HepG2 (cell line): ENCODE data around the gene PTGR2. TPM values are rescaled to one million over a fixed set of nuclear protein-coding genes. Genes with fewer than 3 reads are reported as not detected.

Experiments used
- ATAC-seq: fragments of 200-7000 bp; cut with Tn5 transposase; 3 replicates; pipeline ENCODE4 v1.9.1; 2020; ENCODE audit warnings: mild to moderate bottlenecking, moderate library complexity
- BruUV-seq: library from RNA; stranded (reverse); fragments of 400-500 nt; replicated peaks from 2 replicates; lab custom pipeline; 2021; lab: Mats Ljungman, UMichigan
- CTCF ChIA-PET: fragments of 300-600 bp; formaldehyde crosslinking; extraction: SDS; loops from one replicate; lab custom pipeline; 2021; ENCODE audit warnings: low total read pairs, inconsistent platforms, low intra/inter-chr PET ratio; lab: Yijun Ruan, JAX
- POLR2A ChIA-PET: fragments of 350-600 bp; sonication (Branson Sonifier 250); formaldehyde crosslinking; loops from one replicate; lab custom pipeline; 2020; ENCODE audit warnings: antibody characterized with exemption, inconsistent platforms; lab: Yijun Ruan, JAX
- DNase-seq: peaks from one replicate; pipeline ENCODE4 v3.0.0-alpha.2; 2015; ENCODE audit warnings: low spot score
- FAIRE-seq: peaks from 3 replicates; lab custom pipeline; 2011; peaks lifted over from hg19 to GRCh38; lab: Jason Lieb, UNC
- H2AFZ ChIP-seq: one replicate; pipeline ENCODE4 v1.6.1; 2011; ENCODE audit warnings: low read length, inconsistent platforms
- H3K27ac ChIP-seq: fragments of 300-600 bp; 3 replicates; pipeline ENCODE4 v1.8.0; 2011; ENCODE audit warnings: mixed run types, mild to moderate bottlenecking, mixed read lengths, low read length, inconsistent platforms; ENCODE audit not compliant: insufficient read depth; ENCODE audit errors: extremely low read length
- H3K27me3 ChIP-seq, 2 experiments: fragments of 200-600 bp in 1 of 2; 2 replicates in 1 of 2; 3 replicates in 1 of 2; pipeline versions ENCODE4 v1.6.0 to v1.8.0; 2011; ENCODE audit warnings: low read length in 2 of 2, mild to moderate bottlenecking in 2 of 2, moderate library complexity in 2 of 2, inconsistent platforms in 1 of 2; ENCODE audit not compliant: insufficient read depth in 2 of 2, control insufficient read depth in 1 of 2
- H3K36me3 ChIP-seq, 2 experiments: fragments of 200-600 bp in 1 of 2; replicated peaks in 1 of 2; 2 replicates in 1 of 2; 3 replicates in 1 of 2; pipeline versions ENCODE4 v1.5.1 to v1.8.0; 2011; ENCODE audit warnings: low read length in 2 of 2, inconsistent platforms in 1 of 2; ENCODE audit not compliant: insufficient read depth in 2 of 2, control insufficient read depth in 1 of 2
- H3K4me1 ChIP-seq: 2 replicates; pipeline ENCODE4 v1.5.1; 2012; ENCODE audit warnings: low read length, inconsistent platforms; ENCODE audit not compliant: insufficient read depth
- H3K4me2 ChIP-seq: 2 replicates; pipeline ENCODE4 v1.6.0; 2011; ENCODE audit warnings: low read depth, low read length, inconsistent platforms
- H3K4me3 ChIP-seq, 3 experiments: fragments of 200-600 bp in 1 of 3; sonication (generic), shearing (Covaris generic) in 1 of 3; replicated peaks in 1 of 3; 2 replicates each; pipeline ENCODE4 v1.5.1; 2011 to 2016; ENCODE audit warnings: low read length in 3 of 3, inconsistent platforms in 2 of 3, low read depth in 2 of 3, mild to moderate bottlenecking in 2 of 3, control low read depth in 1 of 3, mixed read lengths in 1 of 3; ENCODE audit not compliant: insufficient read depth in 1 of 3
- H3K79me2 ChIP-seq: one replicate; pipeline ENCODE4 v1.6.1; 2011; ENCODE audit warnings: low read length, inconsistent platforms; ENCODE audit not compliant: insufficient read depth
- H3K9ac ChIP-seq: 2 replicates; pipeline ENCODE4 v1.6.0; 2011; ENCODE audit warnings: mild to moderate bottlenecking, low read depth, low read length, inconsistent platforms; ENCODE audit not compliant: insufficient read depth
- H3K9me3 ChIP-seq: 2 replicates; pipeline ENCODE4 v1.5.1; 2012; ENCODE audit warnings: mild to moderate bottlenecking, low read length
- H4K20me1 ChIP-seq: 2 replicates; pipeline ENCODE4 v1.6.0; 2011; ENCODE audit warnings: inconsistent platforms, mild to moderate bottlenecking, low read length, moderate library complexity; ENCODE audit not compliant: insufficient read depth
- ARNT2 ChIP-seq: sonication (generic); formaldehyde crosslinking; IDR thresholded peaks from 2 replicates; pipeline ENCODE4 v1.8.0; 2022; ENCODE audit warnings: mild to moderate bottlenecking, low read depth, missing genetic modification reagents, moderate library complexity
- FIP1L1 ChIP-seq: fragments of 200-400 bp; formaldehyde crosslinking; IDR thresholded peaks from 2 replicates; pipeline ENCODE4 v1.6.1; 2018; ENCODE audit warnings: low read depth, mild to moderate bottlenecking, low read length, moderate library complexity, borderline replicate concordance; ENCODE audit not compliant: insufficient read depth
- HMG20A ChIP-seq: IDR thresholded peaks from 2 replicates; pipeline ENCODE4 v1.6.1; 2016; ENCODE audit warnings: borderline replicate concordance
- KMT2A ChIP-seq: sonication (generic); formaldehyde crosslinking; IDR thresholded peaks from 2 replicates; pipeline ENCODE4 v1.4.0; 2020; ENCODE audit warnings: missing genetic modification reagents
- MED8 ChIP-seq: sonication (generic); formaldehyde crosslinking; IDR thresholded peaks from 2 replicates; pipeline ENCODE4 v1.8.1; 2023; ENCODE audit warnings: mild to moderate bottlenecking, missing genetic modification reagents; ENCODE audit not compliant: insufficient replicate concordance
- MEF2D ChIP-seq: sonication (generic); formaldehyde crosslinking; IDR thresholded peaks from 2 replicates; pipeline ENCODE4 v1.5.1; 2020; ENCODE audit warnings: mild to moderate bottlenecking, missing genetic modification reagents
- MYNN ChIP-seq: sonication (generic); formaldehyde crosslinking; IDR thresholded peaks from 2 replicates; pipeline ENCODE4 v1.4.0; 2020; ENCODE audit warnings: mild to moderate bottlenecking, low read depth, missing genetic modification reagents
- RFX1 ChIP-seq: fragments of 450-650 bp; IDR thresholded peaks from 2 replicates; pipeline ENCODE4 v1.6.1; 2017
- XBP1 ChIP-seq: sonication (generic); formaldehyde crosslinking; IDR thresholded peaks from 2 replicates; pipeline ENCODE4 v1.5.0; 2020; ENCODE audit warnings: missing genetic modification reagents
- ZNF256 ChIP-seq: sonication (generic); formaldehyde crosslinking; conservative IDR thresholded peaks from 2 replicates; pipeline ENCODE4 v1.4.0; 2020; ENCODE audit warnings: missing genetic modification reagents
- ZNF740 ChIP-seq: sonication (generic); formaldehyde crosslinking; IDR thresholded peaks from 2 replicates; pipeline ENCODE4 v1.4.0; 2020; ENCODE audit warnings: missing genetic modification reagents
- WGBS: methylation state at CpG from one replicate; pipeline ENCODE4 v1.1.6; 2017; ENCODE audit warnings: low lambda C conversion rate; 5-methylcytosine and 5-hydroxymethylcytosine counted together
- in situ Hi-C: cut with HindIII; loops from 2 replicates; pipeline ENCODE4 v1.10.0; 2017; ENCODE audit warnings: low pct_unique_long_range_greater_than_20kb; ENCODE audit not compliant: extremely low pct_ligation_motif_present
- intact Hi-C: fragments of 100-400 bp; cut with micrococcal nuclease; formaldehyde crosslinking; loops from one replicate; pipeline ENCODE4 v1.10.0; 2022; ENCODE audit not compliant: unreplicated experiment
- polyA plus RNA-seq, 8 experiments: library from polyadenylated mRNA; depleted of rRNA in 3 of 8; stranded (reverse) in 7 of 8; unstranded in 1 of 8; fragments of >200 nt; fragmentation: Illumina TruSeq in 4 of 8; extraction: Trizol in 4 of 8; gene quantifications; 2 replicates each; pipeline versions ENCODE4 v1.2.1 to v1.2.3, GENCODE V29; 2011 to 2016; ENCODE audit warnings: low read depth in 4 of 8, missing spikeins in 1 of 8, mixed read lengths in 1 of 8; ENCODE audit not compliant: insufficient read depth in 1 of 8
- total RNA-seq, 5 experiments: library from RNA; depleted of rRNA; stranded (reverse); fragments of >200 nt; fragmentation: Illumina TruSeq; extraction: Trizol; gene quantifications; 2 replicates each; pipeline ENCODE4 v1.2.3, GENCODE V29; 2016; ENCODE audit warnings: low read depth in 1 of 5
- TF ChIP-seq, protein P1 (sequence below), 2 experiments: IDR thresholded peaks; 2 replicates each; pipeline ENCODE4 v1.6.1; 2011 to 2012; ENCODE audit warnings: low read length in 2 of 2, borderline replicate concordance in 1 of 2, low read depth in 1 of 2, mild to moderate bottlenecking in 1 of 2, moderate library complexity in 1 of 2
- TF ChIP-seq, protein P2 (sequence below): sonication (generic); formaldehyde crosslinking; conservative IDR thresholded peaks from 2 replicates; pipeline ENCODE4 v1.8.0; 2022; ENCODE audit warnings: low read depth, missing genetic modification reagents
- TF ChIP-seq, protein P3 (sequence below): IDR thresholded peaks from 2 replicates; pipeline ENCODE4 v1.6.1; 2018; ENCODE audit warnings: missing genetic modification reagents
- TF ChIP-seq, protein P4 (sequence below): sonication (generic); formaldehyde crosslinking; IDR thresholded peaks from 2 replicates; pipeline ENCODE4 v1.4.0; 2020; ENCODE audit warnings: missing genetic modification reagents
- TF ChIP-seq, protein P5 (sequence below): sonication (generic); formaldehyde crosslinking; IDR thresholded peaks from 2 replicates; pipeline ENCODE4 v1.8.0; 2022; ENCODE audit warnings: missing genetic modification reagents, low read depth, mild to moderate bottlenecking, borderline replicate concordance

PTGR2 gene
- total and polyA plus RNA-seq, 2 of the 13 experiments (the other 11 are each of a cell fraction or from before 2014, with no cell fraction given): 3.0 to 4.3 TPM

DNA sequence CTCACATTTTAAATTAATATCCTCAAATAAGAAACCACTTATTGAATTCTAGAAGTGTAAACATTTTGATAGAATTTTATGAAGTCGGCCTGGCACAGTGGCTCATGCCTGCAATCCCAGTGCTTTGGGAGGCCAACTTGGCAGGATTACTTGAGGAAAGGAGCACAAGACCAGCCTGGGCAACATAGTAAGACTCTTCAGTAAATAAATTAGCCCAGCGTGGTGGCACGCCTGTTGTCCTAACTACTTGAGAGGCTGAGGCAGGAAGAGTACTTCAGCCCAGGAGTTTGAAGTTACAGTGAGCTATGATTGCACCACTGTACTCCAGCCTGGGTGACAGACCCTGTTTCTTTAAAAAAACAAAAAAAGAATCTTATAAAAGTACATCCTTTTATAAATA is 26.2 kb downstream of the PTGR2 start:
- Histone ChIP-seq H3K4me2 (no peak overlapping the region), H3K36me3 (no peaks in the 10 kb centered on the region), H3K9me3 (no peaks in the 10 kb centered on the region), H3K9ac (no peak overlapping the region), H3K79me2 (no peaks in the 10 kb centered on the region), H4K20me1 (no peaks in the 10 kb centered on the region), H3K27ac (no peak overlapping the region), H2AFZ (no peak overlapping the region), H3K27me3 (no peaks in the 10 kb centered on the region), H3K4me3 (no peak overlapping the region), H3K4me1 (no peaks in the 10 kb centered on the region)
- ATAC-seq (no peak), DNase-seq (no peak), FAIRE-seq (no peak)
- no TSS peak for BruUV-seq
- intact Hi-C loops (no loop called here), in situ Hi-C loops (no loop called here)
- no peak for TF ChIP-seq XBP1 (CRISPR knock-in tag)
- TF ChIP-seq HMG20A (CRISPR knock-in tag): no peak
- TF ChIP-seq ZNF256: no peak
- TF ChIP-seq, protein P1, sequence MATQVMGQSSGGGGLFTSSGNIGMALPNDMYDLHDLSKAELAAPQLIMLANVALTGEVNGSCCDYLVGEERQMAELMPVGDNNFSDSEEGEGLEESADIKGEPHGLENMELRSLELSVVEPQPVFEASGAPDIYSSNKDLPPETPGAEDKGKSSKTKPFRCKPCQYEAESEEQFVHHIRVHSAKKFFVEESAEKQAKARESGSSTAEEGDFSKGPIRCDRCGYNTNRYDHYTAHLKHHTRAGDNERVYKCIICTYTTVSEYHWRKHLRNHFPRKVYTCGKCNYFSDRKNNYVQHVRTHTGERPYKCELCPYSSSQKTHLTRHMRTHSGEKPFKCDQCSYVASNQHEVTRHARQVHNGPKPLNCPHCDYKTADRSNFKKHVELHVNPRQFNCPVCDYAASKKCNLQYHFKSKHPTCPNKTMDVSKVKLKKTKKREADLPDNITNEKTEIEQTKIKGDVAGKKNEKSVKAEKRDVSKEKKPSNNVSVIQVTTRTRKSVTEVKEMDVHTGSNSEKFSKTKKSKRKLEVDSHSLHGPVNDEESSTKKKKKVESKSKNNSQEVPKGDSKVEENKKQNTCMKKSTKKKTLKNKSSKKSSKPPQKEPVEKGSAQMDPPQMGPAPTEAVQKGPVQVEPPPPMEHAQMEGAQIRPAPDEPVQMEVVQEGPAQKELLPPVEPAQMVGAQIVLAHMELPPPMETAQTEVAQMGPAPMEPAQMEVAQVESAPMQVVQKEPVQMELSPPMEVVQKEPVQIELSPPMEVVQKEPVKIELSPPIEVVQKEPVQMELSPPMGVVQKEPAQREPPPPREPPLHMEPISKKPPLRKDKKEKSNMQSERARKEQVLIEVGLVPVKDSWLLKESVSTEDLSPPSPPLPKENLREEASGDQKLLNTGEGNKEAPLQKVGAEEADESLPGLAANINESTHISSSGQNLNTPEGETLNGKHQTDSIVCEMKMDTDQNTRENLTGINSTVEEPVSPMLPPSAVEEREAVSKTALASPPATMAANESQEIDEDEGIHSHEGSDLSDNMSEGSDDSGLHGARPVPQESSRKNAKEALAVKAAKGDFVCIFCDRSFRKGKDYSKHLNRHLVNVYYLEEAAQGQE (IDR thresholded peaks at IDR 0.05; ENCODE audit: borderline replicate concordance in 1 of 2, low read depth in 1 of 2, low read length in 2 of 2): no peak
- TF ChIP-seq MYNN (CRISPR knock-in tag): no peak
- TF ChIP-seq RFX1: no peak
- TF ChIP-seq KMT2A (CRISPR knock-in tag): no peak
- no peak for TF ChIP-seq ARNT2 (CRISPR knock-in tag)
- no peak for TF ChIP-seq FIP1L1
- TF ChIP-seq, protein P2, sequence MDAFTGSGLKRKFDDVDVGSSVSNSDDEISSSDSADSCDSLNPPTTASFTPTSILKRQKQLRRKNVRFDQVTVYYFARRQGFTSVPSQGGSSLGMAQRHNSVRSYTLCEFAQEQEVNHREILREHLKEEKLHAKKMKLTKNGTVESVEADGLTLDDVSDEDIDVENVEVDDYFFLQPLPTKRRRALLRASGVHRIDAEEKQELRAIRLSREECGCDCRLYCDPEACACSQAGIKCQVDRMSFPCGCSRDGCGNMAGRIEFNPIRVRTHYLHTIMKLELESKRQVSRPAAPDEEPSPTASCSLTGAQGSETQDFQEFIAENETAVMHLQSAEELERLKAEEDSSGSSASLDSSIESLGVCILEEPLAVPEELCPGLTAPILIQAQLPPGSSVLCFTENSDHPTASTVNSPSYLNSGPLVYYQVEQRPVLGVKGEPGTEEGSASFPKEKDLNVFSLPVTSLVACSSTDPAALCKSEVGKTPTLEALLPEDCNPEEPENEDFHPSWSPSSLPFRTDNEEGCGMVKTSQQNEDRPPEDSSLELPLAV: no peak
- no peak for TF ChIP-seq MED8 (CRISPR knock-in tag)
- TF ChIP-seq, protein P3, sequence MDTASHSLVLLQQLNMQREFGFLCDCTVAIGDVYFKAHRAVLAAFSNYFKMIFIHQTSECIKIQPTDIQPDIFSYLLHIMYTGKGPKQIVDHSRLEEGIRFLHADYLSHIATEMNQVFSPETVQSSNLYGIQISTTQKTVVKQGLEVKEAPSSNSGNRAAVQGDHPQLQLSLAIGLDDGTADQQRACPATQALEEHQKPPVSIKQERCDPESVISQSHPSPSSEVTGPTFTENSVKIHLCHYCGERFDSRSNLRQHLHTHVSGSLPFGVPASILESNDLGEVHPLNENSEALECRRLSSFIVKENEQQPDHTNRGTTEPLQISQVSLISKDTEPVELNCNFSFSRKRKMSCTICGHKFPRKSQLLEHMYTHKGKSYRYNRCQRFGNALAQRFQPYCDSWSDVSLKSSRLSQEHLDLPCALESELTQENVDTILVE (CRISPR knock-in tag): no peak
- TF ChIP-seq MEF2D (CRISPR knock-in tag): no peak
- TF ChIP-seq, protein P4, sequence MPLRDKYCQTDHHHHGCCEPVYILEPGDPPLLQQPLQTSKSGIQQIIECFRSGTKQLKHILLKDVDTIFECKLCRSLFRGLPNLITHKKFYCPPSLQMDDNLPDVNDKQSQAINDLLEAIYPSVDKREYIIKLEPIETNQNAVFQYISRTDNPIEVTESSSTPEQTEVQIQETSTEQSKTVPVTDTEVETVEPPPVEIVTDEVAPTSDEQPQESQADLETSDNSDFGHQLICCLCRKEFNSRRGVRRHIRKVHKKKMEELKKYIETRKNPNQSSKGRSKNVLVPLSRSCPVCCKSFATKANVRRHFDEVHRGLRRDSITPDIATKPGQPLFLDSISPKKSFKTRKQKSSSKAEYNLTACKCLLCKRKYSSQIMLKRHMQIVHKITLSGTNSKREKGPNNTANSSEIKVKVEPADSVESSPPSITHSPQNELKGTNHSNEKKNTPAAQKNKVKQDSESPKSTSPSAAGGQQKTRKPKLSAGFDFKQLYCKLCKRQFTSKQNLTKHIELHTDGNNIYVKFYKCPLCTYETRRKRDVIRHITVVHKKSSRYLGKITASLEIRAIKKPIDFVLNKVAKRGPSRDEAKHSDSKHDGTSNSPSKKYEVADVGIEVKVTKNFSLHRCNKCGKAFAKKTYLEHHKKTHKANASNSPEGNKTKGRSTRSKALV (CRISPR knock-in tag): no peak
- TF ChIP-seq ZNF740 (CRISPR knock-in tag): no peak
- TF ChIP-seq, protein P5, sequence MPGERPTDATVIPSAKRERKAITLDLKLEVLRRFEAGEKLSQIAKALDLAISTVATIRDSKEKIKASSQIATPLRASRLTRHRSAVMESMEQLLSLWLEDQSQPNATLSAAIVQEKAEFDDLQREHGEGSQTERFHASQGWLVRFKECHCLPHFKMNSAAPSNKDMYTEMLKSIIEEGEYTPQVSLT (CRISPR knock-in tag): no peak
- POLR2A ChIA-PET: no interaction called here
- CTCF ChIA-PET: no interaction called here
- WGBS: 94% methylated on average over 3 of the region's 3 CpGs
